ENCODE data around the gene DNAJC9.

Gene DNAJC9

DNA sequence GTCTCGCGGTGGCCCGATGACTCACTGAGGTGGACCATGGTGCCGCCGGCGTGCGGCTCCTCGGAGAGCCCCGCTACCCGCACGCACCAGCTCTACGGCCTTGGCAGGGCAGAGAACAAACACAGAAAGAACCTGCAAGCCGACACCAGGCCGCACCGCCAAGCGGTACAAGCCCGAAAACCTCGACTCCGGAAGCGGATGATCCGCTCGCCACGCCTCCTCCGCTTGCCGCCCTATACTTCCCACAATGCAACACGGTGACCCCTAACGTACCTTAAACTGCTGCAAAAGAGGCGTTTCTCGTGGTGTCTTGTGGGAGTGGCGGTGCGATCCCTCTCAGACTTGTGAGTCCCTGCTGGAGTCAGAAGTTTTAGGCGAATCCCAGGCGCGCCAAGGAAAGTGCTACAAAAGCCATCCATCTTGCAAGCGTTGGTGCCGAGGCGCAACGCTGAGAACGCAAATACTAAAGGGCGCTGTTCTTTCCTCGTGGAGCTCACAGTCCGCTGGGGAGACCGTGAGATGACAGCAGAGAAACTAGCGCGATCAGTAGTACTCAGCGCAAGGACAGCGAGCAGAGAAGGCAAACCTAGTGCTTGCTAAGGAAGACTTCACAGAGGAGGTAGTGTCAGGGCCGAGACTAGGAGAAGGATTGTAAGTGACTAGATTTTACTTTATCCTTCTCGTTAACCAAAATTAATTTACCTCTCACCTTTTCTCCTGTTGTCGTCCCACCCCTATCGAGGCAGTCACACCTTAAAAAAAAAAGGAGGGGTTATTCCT is 5.6 kb upstream of the DNAJC9 start, which contains the start of gene MRPS16:
MRPS16 (minus strand) TSS at position 200 of the 780 bp plus-strand sequence; CDS start at position 38, 162 bp downstream.
- Histone ChIP-seq H4K91ac (ENCODE audit: low read depth, low read length) (peak within 1 kb of the TSS; percentile 74), H2AK5ac (ENCODE audit: low read length) (peak within 1 kb of the TSS; percentile 1), H3K4me2 (ENCODE audit: low read length) (peak within 1 kb of the TSS; percentile 85), H3K27me3 (ENCODE audit: insufficient read depth, low read length) (no peaks in the 10 kb centered on the region), H3K9ac (ENCODE audit: low read length) (peak within 1 kb of the TSS; percentile 98), H3K79me1 (ENCODE audit: low read length) (peaks cover 4% of the 10 kb centered on the region), H3K18ac (ENCODE audit: low read length) (peak within 1 kb of the TSS; percentile 49), H3K27ac (ENCODE audit: low read depth, low read length) (peak within 1 kb of the TSS; percentile 87), H2BK5ac (ENCODE audit: low read depth, low read length, poor library complexity) (peak within 1 kb of the TSS; percentile 43), H3K4ac (ENCODE audit: low read depth, low read length) (peak within 1 kb of the TSS; percentile 49), H4K8ac (ENCODE audit: low read depth, low read length) (peak within 1 kb of the TSS; percentile 88), H2AFZ (ENCODE audit: insufficient read depth, low read length, poor library complexity) (peak within 1 kb of the TSS; percentile 35), H2BK120ac (ENCODE audit: insufficient read depth, low read length, poor library complexity) (peak within 1 kb of the TSS; percentile 31), H3K23ac (ENCODE audit: low read length) (no peak within 1 kb of the TSS), H3K4me3 (ENCODE audit: low read depth, low read length) (peak within 1 kb of the TSS; percentile 82), H3K9me3 (ENCODE audit: insufficient read depth, low read depth, low read length) (no peaks in the 10 kb centered on the region), H4K12ac (ENCODE audit: low read depth, low read length) (peak within 1 kb of the TSS; percentile 82), H3K14ac (ENCODE audit: low read length) (peak within 1 kb of the TSS; percentile 76), H3K36me3 (ENCODE audit: control insufficient read depth in 1 of 2, insufficient read depth in 2 of 2, low read length in 2 of 2) (peaks cover 7 to 10% of the 10 kb centered on the region in 2 experiments), H2BK12ac (ENCODE audit: low read length) (no peak within 1 kb of the TSS), H3K79me2 (ENCODE audit: control insufficient read depth, insufficient read depth, low read length, poor library complexity) (peaks cover 9% of the 10 kb centered on the region), H3K4me1 (ENCODE audit: control insufficient read depth in 1 of 2, insufficient read depth in 2 of 2, low read length in 2 of 2) (peaks cover 5% of the 10 kb centered on the region in 2 experiments)
- peak; percentile 95 to 98 for DNase-seq
- WGBS (ENCODE audit: extremely low coverage, insufficient coverage, insufficient read length): no CpG with 5 or more reads among the region's 51 CpGs

DNA sequence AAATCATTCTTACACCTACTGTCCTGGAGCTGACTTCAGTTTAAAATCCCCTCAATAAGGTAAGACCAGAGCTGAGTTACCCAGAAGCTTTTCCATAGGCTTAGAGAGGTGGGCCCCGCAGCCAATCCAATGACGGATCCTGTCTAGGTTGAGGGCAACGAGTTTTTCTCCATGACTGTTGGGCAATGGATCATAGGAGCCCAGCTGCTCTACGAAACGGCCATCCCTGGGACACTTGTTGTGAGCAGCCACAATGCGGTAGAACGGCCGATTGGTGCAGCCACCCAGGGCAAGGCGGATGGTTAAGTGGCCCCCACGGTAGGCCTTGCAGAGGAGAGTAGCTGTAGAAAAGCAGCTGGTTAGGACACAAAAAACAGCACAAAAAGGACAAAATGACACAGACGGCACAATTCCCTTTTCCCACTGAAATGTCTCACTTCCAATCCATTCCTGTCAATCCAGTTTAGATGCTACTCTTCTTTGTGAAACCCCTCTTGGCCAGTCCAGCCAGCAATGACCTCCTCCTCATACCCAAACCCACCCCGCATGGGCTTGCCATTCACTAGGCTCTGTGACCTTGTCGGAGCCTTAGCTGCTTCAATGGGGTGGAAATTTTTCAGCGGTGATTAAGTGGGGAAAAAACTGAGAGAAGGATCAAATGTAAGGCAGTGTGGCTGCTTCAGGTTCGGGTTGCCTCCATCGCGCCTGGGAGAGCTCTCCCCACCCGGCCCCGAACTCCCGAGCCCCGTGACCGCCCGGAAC is 4.8 kb upstream of the DNAJC9 start:
- Histone ChIP-seq H2AK5ac (ENCODE audit: low read length) (peak overlapping the region; percentile 1), H3K23ac (ENCODE audit: low read length) (no peak overlapping the region), H3K79me1 (ENCODE audit: low read length) (peaks cover 6% of the 10 kb centered on the region), H4K12ac (ENCODE audit: low read depth, low read length) (peak overlapping the region; percentile 82), H3K9me3 (ENCODE audit: insufficient read depth, low read depth, low read length) (no peaks in the 10 kb centered on the region), H4K91ac (ENCODE audit: low read depth, low read length) (peak overlapping the region; percentile 74), H3K4ac (ENCODE audit: low read depth, low read length) (peak overlapping the region; percentile 49), H3K14ac (ENCODE audit: low read length) (peak overlapping the region; percentile 76), H2BK5ac (ENCODE audit: low read depth, low read length, poor library complexity) (peak overlapping the region; percentile 43), H3K18ac (ENCODE audit: low read length) (peak overlapping the region; percentile 49), H2AFZ (ENCODE audit: insufficient read depth, low read length, poor library complexity) (peak overlapping the region; percentile 31), H3K27me3 (ENCODE audit: insufficient read depth, low read length) (no peaks in the 10 kb centered on the region), H3K4me3 (ENCODE audit: low read depth, low read length) (peak overlapping the region; percentile 82), H3K27ac (ENCODE audit: low read depth, low read length) (peak overlapping the region; percentile 87), H3K79me2 (ENCODE audit: control insufficient read depth, insufficient read depth, low read length, poor library complexity) (peaks cover 10% of the 10 kb centered on the region), H4K8ac (ENCODE audit: low read depth, low read length) (peak overlapping the region; percentile 88), H2BK12ac (ENCODE audit: low read length) (no peak overlapping the region), H3K4me2 (ENCODE audit: low read length) (peak overlapping the region; percentile 85), H3K9ac (ENCODE audit: low read length) (peak overlapping the region; percentile 98), H3K36me3 (ENCODE audit: control insufficient read depth in 1 of 2, insufficient read depth in 2 of 2, low read length in 2 of 2) (peaks cover 7 to 10% of the 10 kb centered on the region in 2 experiments), H3K4me1 (ENCODE audit: control insufficient read depth in 1 of 2, insufficient read depth in 2 of 2, low read length in 2 of 2) (peaks cover 5% of the 10 kb centered on the region in 2 experiments), H2BK120ac (ENCODE audit: insufficient read depth, low read length, poor library complexity) (peak overlapping the region; percentile 31)
- DNase-seq: peak in 1 of 2 donors; percentile 18
- WGBS (ENCODE audit: extremely low coverage, insufficient coverage, insufficient read length): no CpG with 5 or more reads among the region's 23 CpGs

DNA sequence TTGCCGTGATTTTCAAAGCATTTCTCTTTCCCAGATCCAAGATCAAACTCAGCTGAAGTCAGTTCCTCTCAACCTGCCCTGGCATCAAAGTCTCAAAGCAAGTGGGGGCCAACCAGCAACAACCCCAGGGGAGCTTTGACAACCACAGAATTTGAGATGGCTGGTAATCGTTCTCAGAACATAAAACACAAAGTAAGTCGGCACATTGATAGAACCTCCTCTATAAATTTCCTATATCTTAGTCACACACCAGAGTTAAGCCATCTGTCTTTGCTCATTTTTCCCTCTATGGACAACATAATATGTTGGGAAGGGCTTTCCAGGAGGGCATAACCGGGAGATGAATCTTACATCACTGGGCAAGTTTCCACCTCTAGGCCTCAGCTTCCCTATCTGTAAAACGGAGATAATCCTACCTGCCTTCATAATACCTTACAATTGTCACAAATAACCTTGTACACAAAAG is 1.2 kb upstream of the DNAJC9 start:
- Histone ChIP-seq H3K79me1 (ENCODE audit: low read length) (peaks cover 10% of the 10 kb centered on the region), H2AK5ac (ENCODE audit: low read length) (no peak overlapping the region), H3K4ac (ENCODE audit: low read depth, low read length) (no peak overlapping the region), H3K27ac (ENCODE audit: low read depth, low read length) (no peak overlapping the region), H3K9ac (ENCODE audit: low read length) (no peak overlapping the region), H3K23ac (ENCODE audit: low read length) (no peak overlapping the region), H3K4me3 (ENCODE audit: low read depth, low read length) (no peak overlapping the region), H3K4me1 (ENCODE audit: control insufficient read depth in 1 of 2, insufficient read depth in 2 of 2, low read length in 2 of 2) (peaks cover 7% of the 10 kb centered on the region in 2 experiments), H3K18ac (ENCODE audit: low read length) (no peak overlapping the region), H2BK5ac (ENCODE audit: low read depth, low read length, poor library complexity) (no peak overlapping the region), H3K27me3 (ENCODE audit: insufficient read depth, low read length) (no peaks in the 10 kb centered on the region), H4K91ac (ENCODE audit: low read depth, low read length) (no peak overlapping the region), H4K8ac (ENCODE audit: low read depth, low read length) (no peak overlapping the region), H2AFZ (ENCODE audit: insufficient read depth, low read length, poor library complexity) (no peak overlapping the region), H3K4me2 (ENCODE audit: low read length) (no peak overlapping the region), H3K9me3 (ENCODE audit: insufficient read depth, low read depth, low read length) (no peaks in the 10 kb centered on the region), H2BK12ac (ENCODE audit: low read length) (no peak overlapping the region), H3K79me2 (ENCODE audit: control insufficient read depth, insufficient read depth, low read length, poor library complexity) (peaks cover 13% of the 10 kb centered on the region), H3K36me3 (ENCODE audit: control insufficient read depth in 1 of 2, insufficient read depth in 2 of 2, low read length in 2 of 2) (peaks cover 11 to 23% of the 10 kb centered on the region in 2 experiments), H2BK120ac (ENCODE audit: insufficient read depth, low read length, poor library complexity) (no peak overlapping the region), H4K12ac (ENCODE audit: low read depth, low read length) (no peak overlapping the region), H3K14ac (ENCODE audit: low read length) (no peak overlapping the region)
- no CpG with 5 or more reads among the region's 5 CpGs for whole genome bisulfite sequencing (ENCODE audit: extremely low coverage, insufficient coverage, insufficient read length)
- no peak for DNase-seq

DNA sequence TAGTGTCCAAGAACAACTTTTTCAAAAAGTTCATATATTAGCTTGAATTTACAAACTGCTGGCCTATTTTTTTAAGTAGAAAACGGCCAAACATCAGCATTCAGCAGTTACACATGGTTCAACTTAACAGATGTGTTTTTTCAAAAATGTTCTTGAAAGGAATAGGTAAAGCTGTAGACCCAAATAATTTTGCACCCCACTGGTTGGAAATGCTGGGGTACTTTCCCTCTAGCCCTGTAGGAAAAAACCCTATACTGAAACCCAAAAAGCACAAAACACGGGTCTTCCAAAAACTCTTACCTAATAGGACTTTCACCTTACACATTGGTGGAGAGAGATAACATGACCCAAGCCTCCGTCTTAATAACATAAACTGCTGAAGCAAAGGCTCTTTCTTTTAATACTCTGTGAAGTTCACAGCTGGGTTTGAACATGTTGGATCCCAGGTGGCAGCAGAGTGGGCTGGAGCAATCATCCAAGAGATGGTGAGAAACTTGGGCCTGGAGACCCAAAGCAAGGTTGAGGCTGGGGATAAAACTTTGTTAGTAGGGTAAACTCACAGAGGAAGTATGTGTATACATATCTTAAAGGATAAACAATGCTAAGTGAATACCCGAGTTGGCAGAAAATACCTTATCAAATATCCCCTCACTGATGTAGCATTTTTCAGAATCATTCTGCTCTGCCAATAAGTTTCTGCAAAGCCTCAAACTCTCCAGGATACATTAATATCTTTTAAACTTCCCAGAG is 629 bp upstream of the DNAJC9 start:
- WGBS (ENCODE audit: extremely low coverage, insufficient coverage, insufficient read length): no CpG with 5 or more reads among the region's 4 CpGs
- Histone ChIP-seq H2BK120ac (ENCODE audit: insufficient read depth, low read length, poor library complexity) (peak overlapping the region; percentile 39), H3K4ac (ENCODE audit: low read depth, low read length) (no peak overlapping the region), H2AK5ac (ENCODE audit: low read length) (no peak overlapping the region), H2BK12ac (ENCODE audit: low read length) (no peak overlapping the region), H3K9ac (ENCODE audit: low read length) (peak overlapping the region; percentile 61), H3K27ac (ENCODE audit: low read depth, low read length) (peak overlapping the region; percentile 97), H3K23ac (ENCODE audit: low read length) (no peak overlapping the region), H3K36me3 (ENCODE audit: control insufficient read depth in 1 of 2, insufficient read depth in 2 of 2, low read length in 2 of 2) (peaks cover 12 to 26% of the 10 kb centered on the region in 2 experiments), H4K91ac (ENCODE audit: low read depth, low read length) (no peak overlapping the region), H3K79me1 (ENCODE audit: low read length) (peaks cover 8% of the 10 kb centered on the region), H2AFZ (ENCODE audit: insufficient read depth, low read length, poor library complexity) (no peak overlapping the region), H2BK5ac (ENCODE audit: low read depth, low read length, poor library complexity) (peak overlapping the region; percentile 9), H3K4me2 (ENCODE audit: low read length) (peak overlapping the region; percentile 51), H3K4me1 (ENCODE audit: control insufficient read depth in 1 of 2, insufficient read depth in 2 of 2, low read length in 2 of 2) (peaks cover 7% of the 10 kb centered on the region in 2 experiments), H3K18ac (ENCODE audit: low read length) (no peak overlapping the region), H3K27me3 (ENCODE audit: insufficient read depth, low read length) (no peaks in the 10 kb centered on the region), H3K4me3 (ENCODE audit: low read depth, low read length) (no peak overlapping the region), H4K12ac (ENCODE audit: low read depth, low read length) (peak overlapping the region; percentile 50), H3K14ac (ENCODE audit: low read length) (no peak overlapping the region), H3K79me2 (ENCODE audit: control insufficient read depth, insufficient read depth, low read length, poor library complexity) (peaks cover 13% of the 10 kb centered on the region), H3K9me3 (ENCODE audit: insufficient read depth, low read depth, low read length) (no peaks in the 10 kb centered on the region), H4K8ac (ENCODE audit: low read depth, low read length) (peak overlapping the region; percentile 84)
- DNase-seq: no peak
